Memory B cell (primary cell): ENCODE results near the gene MKNK1.

Experiments used
- ATAC-seq: fragments of 150-1000 bp; cut with Tn5 transposase; 2 replicates; pipeline ENCODE4 v1.10.0; 2021; ENCODE audit warnings: low read depth, mild to moderate bottlenecking, moderate library complexity
- DNase-seq, 2 donors: peaks; one replicate each; pipeline ENCODE4 v3.0.0; 2022; ENCODE audit warnings: low spot score in 2 of 2
- H3K27ac Mint-ChIP-seq: one replicate; pipeline ENCODE4 v1.8.0; 2022; ENCODE audit warnings: mild to moderate bottlenecking, moderate library complexity, mixed read lengths
- H3K27me3 Mint-ChIP-seq: one replicate; pipeline ENCODE4 v1.8.0; 2022; ENCODE audit warnings: mixed read lengths
- H3K36me3 Mint-ChIP-seq: one replicate; pipeline ENCODE4 v1.8.0; 2022; ENCODE audit warnings: mild to moderate bottlenecking, mixed read lengths
- H3K4me1 Mint-ChIP-seq: one replicate; pipeline ENCODE4 v1.8.0; 2022; ENCODE audit warnings: mixed read lengths
- H3K4me3 Mint-ChIP-seq: one replicate; pipeline ENCODE4 v1.8.0; 2022; ENCODE audit warnings: mild to moderate bottlenecking, moderate library complexity, mixed read lengths
- H3K9me3 Mint-ChIP-seq: one replicate; pipeline ENCODE4 v1.8.0; 2022; ENCODE audit warnings: mixed read lengths

Gene MKNK1

GRCh38 chr1:46614604-46614984, 10.5 kb upstream of the MKNK1 start:
- H3K27ac Mint-ChIP-seq = no peak overlapping the region
- ATAC-seq (no peak), DNase-seq (no peak)
- H3K27me3 Mint-ChIP-seq = no peaks in the 10 kb centered on the region
- H3K9me3 Mint-ChIP-seq = no peaks in the 10 kb centered on the region
- peaks cover 14% of the 10 kb centered on the region for H3K36me3 Mint-ChIP-seq
- no peak overlapping the region for H3K4me3 Mint-ChIP-seq
- peaks cover 27% of the 10 kb centered on the region for H3K4me1 Mint-ChIP-seq

GRCh38 chr1:46613661-46614603, 9.9 kb upstream of the MKNK1 start:
- Mint-ChIP-seq H3K4me3 (no peak overlapping the region), H3K36me3 (peaks cover 19% of the 10 kb centered on the region), H3K4me1 (peaks cover 27% of the 10 kb centered on the region), H3K27ac (no peak overlapping the region), H3K27me3 (no peaks in the 10 kb centered on the region), H3K9me3 (no peaks in the 10 kb centered on the region)
- no peak for ATAC-seq
- DNase-seq = no peak

DNA sequence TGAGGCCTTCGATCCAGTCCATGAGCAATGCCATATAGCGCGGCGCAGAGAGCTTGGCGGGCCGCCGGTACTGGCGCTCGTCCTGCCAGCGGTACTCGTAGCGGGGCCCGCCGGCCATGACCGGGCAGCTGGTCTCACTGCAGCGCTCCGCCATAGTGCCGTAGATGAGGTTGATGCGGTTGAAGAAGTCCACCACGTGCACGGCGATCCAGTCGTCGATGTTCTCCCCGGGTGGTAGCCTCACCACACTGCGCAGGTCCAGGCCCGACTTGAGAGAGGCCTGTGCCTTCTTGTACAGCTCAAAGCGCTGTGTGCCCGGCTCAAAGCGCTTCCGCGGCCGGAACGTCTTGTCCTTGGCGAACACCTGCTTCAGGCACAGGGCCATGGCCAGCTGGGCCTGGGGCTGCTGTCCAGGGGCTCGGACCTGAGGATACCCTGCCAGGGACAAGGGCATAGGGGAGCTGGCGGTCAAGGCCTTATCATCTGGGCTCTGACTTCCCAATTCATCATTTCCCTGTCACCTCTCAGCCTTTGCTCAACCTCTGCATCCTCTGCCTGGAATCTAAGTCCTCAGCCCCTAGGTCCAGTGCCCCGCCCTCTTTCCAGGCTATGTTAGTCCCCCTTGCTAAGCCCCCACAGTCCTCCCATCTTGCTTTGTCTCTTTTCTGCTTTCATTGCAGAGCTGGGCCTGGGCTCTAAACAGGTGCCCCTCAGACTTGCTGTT, 9.0 kb upstream of the MKNK1 start:
- Mint-ChIP-seq H3K36me3 (peaks cover 27% of the 10 kb centered on the region), H3K4me3 (no peak overlapping the region), H3K9me3 (no peaks in the 10 kb centered on the region), H3K27ac (no peak overlapping the region), H3K4me1 (peaks cover 27% of the 10 kb centered on the region), H3K27me3 (no peaks in the 10 kb centered on the region)
- no peak for ATAC-seq
- DNase-seq = no peak

- H3K4me3 Mint-ChIP-seq = no peak overlapping the region
- H3K27ac Mint-ChIP-seq = no peak overlapping the region
- peaks cover 21% of the 10 kb centered on the region for H3K4me1 Mint-ChIP-seq
- H3K36me3 Mint-ChIP-seq = peaks cover 28% of the 10 kb centered on the region
- no peaks in the 10 kb centered on the region for H3K9me3 Mint-ChIP-seq
- DNase-seq = no peak
- no peak for ATAC-seq
- H3K27me3 Mint-ChIP-seq = no peaks in the 10 kb centered on the region
These were observed 7.7 kb upstream of the MKNK1 start for GRCh38 chr1:46611691-46612221.

DNA sequence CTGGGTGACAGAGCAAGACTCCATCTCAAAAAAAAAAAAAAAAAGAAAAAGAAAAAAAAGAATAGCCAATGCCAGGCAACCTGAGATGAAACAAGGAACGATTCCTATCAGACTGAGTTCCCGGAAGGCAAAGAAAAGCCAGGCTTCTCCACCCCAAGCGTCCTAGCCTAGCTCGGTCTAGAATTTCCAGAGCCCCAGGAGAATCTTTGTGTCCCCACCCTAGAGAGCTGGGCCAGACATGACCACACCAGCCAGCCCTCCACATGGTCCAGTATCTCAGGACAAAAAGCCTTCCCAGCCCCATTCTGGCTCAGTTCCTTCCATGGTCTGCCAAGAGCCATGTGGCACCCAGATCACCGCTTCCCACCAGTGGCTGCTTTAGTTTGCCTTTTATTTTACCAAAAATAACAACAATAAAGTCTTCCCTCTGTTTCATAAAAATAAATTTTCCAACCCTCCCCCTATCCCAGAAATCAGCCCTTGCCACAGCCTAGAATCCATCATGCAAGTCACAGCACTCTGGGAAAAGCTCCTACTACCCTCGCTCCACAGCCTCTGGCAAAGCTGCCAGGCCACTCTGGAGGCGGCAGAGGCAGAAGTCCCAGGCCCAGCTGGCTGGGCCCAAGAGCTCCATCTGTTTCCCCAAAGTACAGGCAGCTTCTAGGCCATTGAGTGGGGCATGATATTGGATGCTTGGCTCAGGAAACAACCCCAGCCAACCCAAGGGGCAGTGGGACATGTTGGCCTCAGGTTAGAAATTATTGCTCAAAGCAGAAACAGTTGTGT, 3.5 kb upstream of the MKNK1 start:
- Mint-ChIP-seq H3K36me3 (peaks cover 25% of the 10 kb centered on the region), H3K27me3 (no peaks in the 10 kb centered on the region), H3K4me3 (no peak overlapping the region), H3K27ac (no peak overlapping the region), H3K9me3 (no peaks in the 10 kb centered on the region), H3K4me1 (peaks cover 13% of the 10 kb centered on the region)
- ATAC-seq (no peak), DNase-seq (no peak)

GRCh38 chr1:46606255-46606965, 2.3 kb upstream of the MKNK1 start:
- Mint-ChIP-seq H3K4me1 (peaks cover 15% of the 10 kb centered on the region), H3K36me3 (peaks cover 23% of the 10 kb centered on the region), H3K27me3 (no peaks in the 10 kb centered on the region), H3K4me3 (peak overlapping the region; percentile 56), H3K9me3 (no peaks in the 10 kb centered on the region), H3K27ac (no peak overlapping the region)
- DNase-seq = no peak
- no peak for ATAC-seq

DNA sequence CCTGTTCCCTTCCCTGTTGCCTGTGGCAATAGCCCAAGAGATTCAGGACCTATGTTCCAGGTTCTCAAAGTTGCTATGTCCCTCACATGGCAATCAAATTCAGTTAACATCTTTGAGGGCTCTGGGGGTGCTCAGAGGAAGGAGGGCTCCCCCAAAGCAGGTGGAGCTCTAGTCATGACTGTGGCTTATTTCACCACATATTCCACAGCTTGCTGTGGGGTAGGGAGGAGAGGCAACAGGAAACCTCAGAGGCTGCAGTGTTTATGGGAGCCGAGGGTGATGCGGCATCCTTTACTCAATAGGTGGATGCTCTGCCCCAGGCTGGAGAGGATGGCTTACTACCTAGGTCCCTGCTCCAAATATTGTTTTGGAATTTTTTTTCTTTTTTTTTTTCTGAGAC, 1.2 kb upstream of the MKNK1 start:
- DNase-seq (no peak), ATAC-seq (no peak)
- no peak overlapping the region for H3K27ac Mint-ChIP-seq
- peak overlapping the region; percentile 63 for H3K4me3 Mint-ChIP-seq
- H3K9me3 Mint-ChIP-seq = no peaks in the 10 kb centered on the region
- peaks cover 17% of the 10 kb centered on the region for H3K4me1 Mint-ChIP-seq
- no peaks in the 10 kb centered on the region for H3K27me3 Mint-ChIP-seq
- peaks cover 20% of the 10 kb centered on the region for H3K36me3 Mint-ChIP-seq

DNA sequence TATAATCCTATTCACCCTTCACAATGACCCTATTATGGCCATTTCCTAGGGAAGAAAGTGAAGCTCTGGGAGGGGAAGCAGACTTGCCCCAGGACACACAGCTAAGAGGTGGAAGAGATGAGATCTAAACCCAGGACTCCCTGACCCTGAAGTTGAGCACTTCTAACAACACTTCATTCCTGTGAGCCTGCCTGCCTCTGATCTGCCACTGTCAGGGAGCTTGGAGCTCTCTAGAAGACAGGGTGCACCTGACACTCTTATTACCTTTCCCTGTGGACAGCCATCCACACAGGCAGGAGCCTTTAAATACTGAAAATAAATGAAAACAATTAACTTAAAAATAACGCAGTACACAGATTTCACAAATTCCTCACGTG, 599 bp downstream of the MKNK1 start:
- H3K36me3 Mint-ChIP-seq = peaks cover 5% of the 10 kb centered on the region
- no peaks in the 10 kb centered on the region for H3K9me3 Mint-ChIP-seq
- H3K27me3 Mint-ChIP-seq = no peaks in the 10 kb centered on the region
- peak overlapping the region; percentile 89 for H3K4me3 Mint-ChIP-seq
- ATAC-seq (no peak), DNase-seq (no peak)
- peak overlapping the region; percentile 76 for H3K27ac Mint-ChIP-seq
- H3K4me1 Mint-ChIP-seq = peaks cover 21% of the 10 kb centered on the region

DNA sequence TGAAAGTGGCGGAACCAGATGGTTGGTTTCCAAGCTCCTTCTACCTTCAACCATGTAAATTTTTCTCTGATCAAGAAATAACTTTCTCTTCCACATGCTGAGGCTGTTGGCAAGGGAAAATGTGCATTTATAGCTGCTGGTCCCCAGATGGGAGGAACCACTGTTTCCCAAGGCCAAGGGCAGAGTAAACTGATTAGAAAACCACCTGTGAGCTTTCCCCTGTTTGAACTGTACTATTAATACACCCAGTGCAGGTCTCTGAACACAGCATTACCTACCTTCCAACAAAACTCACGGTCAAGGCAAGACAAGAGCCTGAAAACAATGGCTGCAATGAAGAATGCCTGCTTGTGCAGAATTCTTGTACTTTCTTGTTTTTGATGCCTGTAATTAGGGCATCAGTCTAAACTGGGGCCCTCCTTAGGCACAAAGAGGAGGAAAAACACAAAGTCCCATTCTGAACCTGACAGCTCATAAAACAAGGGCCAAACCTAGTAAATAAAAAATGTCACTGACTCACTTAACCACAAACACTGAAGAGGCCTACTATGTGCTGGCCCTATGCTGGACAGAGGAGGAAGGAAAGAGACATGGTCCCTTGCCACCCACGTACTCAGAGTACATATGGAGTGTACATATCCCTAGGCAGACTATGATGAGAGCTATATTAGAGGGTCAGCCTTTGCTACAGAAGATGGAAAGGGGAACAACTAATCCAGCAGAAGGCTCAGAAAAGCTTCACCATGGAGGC, 2.6 kb downstream of the MKNK1 start:
- Mint-ChIP-seq H3K9me3 (no peaks in the 10 kb centered on the region), H3K27me3 (no peaks in the 10 kb centered on the region), H3K36me3 (peaks cover 3% of the 10 kb centered on the region), H3K4me3 (peak overlapping the region; percentile 27), H3K27ac (no peak overlapping the region), H3K4me1 (peaks cover 21% of the 10 kb centered on the region)
- ATAC-seq (no peak), DNase-seq (no peak)

- ATAC-seq (no peak), DNase-seq (no peak)
- H3K36me3 Mint-ChIP-seq = peaks cover 3% of the 10 kb centered on the region
- H3K9me3 Mint-ChIP-seq = no peaks in the 10 kb centered on the region
- peaks cover 31% of the 10 kb centered on the region for H3K4me1 Mint-ChIP-seq
- no peaks in the 10 kb centered on the region for H3K27me3 Mint-ChIP-seq
- no peak overlapping the region for H3K4me3 Mint-ChIP-seq
- H3K27ac Mint-ChIP-seq = no peak overlapping the region
These were observed 4.8 kb downstream of the MKNK1 start for GRCh38 chr1:46599059-46599970.

- no peak for DNase-seq
- Mint-ChIP-seq H3K36me3 (peaks cover 18% of the 10 kb centered on the region), H3K4me3 (no peak overlapping the region), H3K27me3 (no peaks in the 10 kb centered on the region), H3K27ac (no peak overlapping the region), H3K9me3 (no peaks in the 10 kb centered on the region), H3K4me1 (peaks cover 25% of the 10 kb centered on the region)
- ATAC-seq = no peak
These were observed 7.2 kb downstream of the MKNK1 start for GRCh38 chr1:46596846-46597245.

GRCh38 chr1:46596036-46596435, 8.0 kb downstream of the MKNK1 start:
- peaks cover 19% of the 10 kb centered on the region for H3K4me1 Mint-ChIP-seq
- H3K27ac Mint-ChIP-seq = no peak overlapping the region
- no peak for DNase-seq
- ATAC-seq = no peak
- no peak overlapping the region for H3K4me3 Mint-ChIP-seq
- peaks cover 22% of the 10 kb centered on the region for H3K36me3 Mint-ChIP-seq
- H3K9me3 Mint-ChIP-seq = no peaks in the 10 kb centered on the region
- no peaks in the 10 kb centered on the region for H3K27me3 Mint-ChIP-seq
